Measurements from ENCODE around the gene CCDC24.

The CCDC24 gene

GRCh38 chr1:44040418-44040817, 49.0 kb downstream of the CCDC24 start:
- no peak for DNase-seq (ENCODE audit: low read depth in 3 of 3)

- no peak for DNase-seq (ENCODE audit: low read depth in 3 of 3)
Measured at GRCh38 chr1:44040846-44041245, 49.4 kb downstream of the CCDC24 start.

GRCh38 chr1:44043176-44044070, 52.0 kb downstream of the CCDC24 start:
- DNase-seq (ENCODE audit: low read depth in 3 of 3), result no peak

- DNase-seq (ENCODE audit: low read depth in 3 of 3), result no peak
Measured at GRCh38 chr1:44044071-44044801, 52.8 kb downstream of the CCDC24 start.

GRCh38 chr1:44045064-44045463, 53.7 kb downstream of the CCDC24 start:
- no peak for DNase-seq (ENCODE audit: low read depth in 3 of 3)
